ENCODE results near the gene GLUD2.

DNA sequence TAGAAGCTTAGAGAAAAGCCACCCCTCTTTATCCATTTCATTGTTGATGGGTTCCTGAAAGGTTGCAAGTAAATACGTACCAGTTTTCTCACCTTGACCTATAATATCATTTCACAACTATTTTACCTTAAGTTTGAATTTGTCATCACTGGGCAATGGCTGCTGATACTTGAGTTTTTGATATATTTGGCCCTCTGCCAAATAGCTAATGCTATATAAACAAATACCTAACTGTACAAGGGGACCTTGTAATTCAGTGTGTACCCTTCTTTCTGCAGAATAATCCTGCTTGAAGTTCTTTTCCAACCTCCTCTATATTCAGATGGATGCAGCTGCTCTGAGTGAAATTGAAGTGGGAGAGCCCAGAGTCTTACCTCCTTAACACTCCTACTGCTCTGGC is 19.0 kb upstream of the GLUD2 start:
- TF ChIP-seq NFIC (IDR thresholded peaks at IDR 0.05) (no peak), TAF1 (IDR thresholded peaks at IDR 0.05; ENCODE audit: low read depth) (no peak), RAD21 (IDR thresholded peaks at IDR 0.05; ENCODE audit: low read depth) (no peak), CREB1 (IDR thresholded peaks at IDR 0.05; ENCODE audit: low read depth) (no peak), EGR1 (IDR thresholded peaks at IDR 0.05) (no peak)
- TF ChIP-seq, protein P1, sequence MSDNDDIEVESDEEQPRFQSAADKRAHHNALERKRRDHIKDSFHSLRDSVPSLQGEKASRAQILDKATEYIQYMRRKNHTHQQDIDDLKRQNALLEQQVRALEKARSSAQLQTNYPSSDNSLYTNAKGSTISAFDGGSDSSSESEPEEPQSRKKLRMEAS (IDR thresholded peaks at IDR 0.05) = no peak
- TF ChIP-seq, protein P2, sequence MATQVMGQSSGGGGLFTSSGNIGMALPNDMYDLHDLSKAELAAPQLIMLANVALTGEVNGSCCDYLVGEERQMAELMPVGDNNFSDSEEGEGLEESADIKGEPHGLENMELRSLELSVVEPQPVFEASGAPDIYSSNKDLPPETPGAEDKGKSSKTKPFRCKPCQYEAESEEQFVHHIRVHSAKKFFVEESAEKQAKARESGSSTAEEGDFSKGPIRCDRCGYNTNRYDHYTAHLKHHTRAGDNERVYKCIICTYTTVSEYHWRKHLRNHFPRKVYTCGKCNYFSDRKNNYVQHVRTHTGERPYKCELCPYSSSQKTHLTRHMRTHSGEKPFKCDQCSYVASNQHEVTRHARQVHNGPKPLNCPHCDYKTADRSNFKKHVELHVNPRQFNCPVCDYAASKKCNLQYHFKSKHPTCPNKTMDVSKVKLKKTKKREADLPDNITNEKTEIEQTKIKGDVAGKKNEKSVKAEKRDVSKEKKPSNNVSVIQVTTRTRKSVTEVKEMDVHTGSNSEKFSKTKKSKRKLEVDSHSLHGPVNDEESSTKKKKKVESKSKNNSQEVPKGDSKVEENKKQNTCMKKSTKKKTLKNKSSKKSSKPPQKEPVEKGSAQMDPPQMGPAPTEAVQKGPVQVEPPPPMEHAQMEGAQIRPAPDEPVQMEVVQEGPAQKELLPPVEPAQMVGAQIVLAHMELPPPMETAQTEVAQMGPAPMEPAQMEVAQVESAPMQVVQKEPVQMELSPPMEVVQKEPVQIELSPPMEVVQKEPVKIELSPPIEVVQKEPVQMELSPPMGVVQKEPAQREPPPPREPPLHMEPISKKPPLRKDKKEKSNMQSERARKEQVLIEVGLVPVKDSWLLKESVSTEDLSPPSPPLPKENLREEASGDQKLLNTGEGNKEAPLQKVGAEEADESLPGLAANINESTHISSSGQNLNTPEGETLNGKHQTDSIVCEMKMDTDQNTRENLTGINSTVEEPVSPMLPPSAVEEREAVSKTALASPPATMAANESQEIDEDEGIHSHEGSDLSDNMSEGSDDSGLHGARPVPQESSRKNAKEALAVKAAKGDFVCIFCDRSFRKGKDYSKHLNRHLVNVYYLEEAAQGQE (IDR thresholded peaks at IDR 0.05; ENCODE audit: low read depth) = no peak
